GM23248 (cell line): Measurements from ENCODE around the gene CAMTA1.

ENCODE experiments used
- EZH2 ChIP-seq: fragments of 200-600 bp; sonication (generic); IDR thresholded peaks from 2 replicates; pipeline ENCODE4 v1.6.1; 2018; ENCODE audit warnings: antibody characterized with exemption, mild to moderate bottlenecking; ENCODE audit not compliant: insufficient read depth, poor library complexity, severe bottlenecking
- EZH2phosphoT487 ChIP-seq: fragments of 200-600 bp; sonication (generic); IDR thresholded peaks from 2 replicates; pipeline ENCODE4 v1.6.1; 2018; ENCODE audit warnings: antibody characterized with exemption, moderate library complexity, mild to moderate bottlenecking, low read depth; ENCODE audit not compliant: insufficient read depth

DNA sequence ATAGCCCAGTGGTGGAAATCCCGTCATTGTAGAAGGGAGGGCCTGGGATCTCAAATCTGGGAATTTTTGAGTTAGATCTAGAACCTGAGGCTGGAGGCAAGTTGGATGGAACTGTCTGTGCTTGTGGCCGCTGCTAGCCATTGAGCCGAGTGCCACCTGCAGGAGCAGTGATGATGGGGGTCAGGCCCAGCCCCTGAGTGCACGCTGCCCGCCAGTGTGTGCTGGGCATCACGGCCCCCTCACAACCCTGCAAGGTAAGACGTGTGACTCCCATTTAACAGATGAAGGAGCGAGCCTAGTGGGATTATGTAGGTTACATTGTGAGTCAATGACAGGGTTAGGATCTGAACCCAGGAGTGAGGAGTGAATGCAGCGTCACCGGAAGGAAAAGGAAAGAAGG is 407.2 kb downstream of the CAMTA1 start:
- TF ChIP-seq EZH2 (no peak), EZH2phosphoT487 (no peak)
